Endothelial cell of umbilical vein (primary cell): ENCODE results near the gene MCC. TPM values are rescaled to one million over a fixed set of nuclear protein-coding genes. Genes with fewer than 3 reads are reported as not detected.

ENCODE experiments used
- BruUV-seq: library from RNA; stranded (reverse); fragments of 400-500 nt; replicated peaks from 2 replicates; lab custom pipeline; 2021; lab: Mats Ljungman, UMichigan
- CTCF ChIA-PET: fragments of 300-600, 350-600 bp; sonication (Branson Sonifier 250); formaldehyde crosslinking; loops from one replicate; lab custom pipeline; 2021; ENCODE audit warnings: antibody characterized with exemption, inconsistent platforms; lab: Charles Lee
- POLR2A ChIA-PET: fragments of 300-600, 350-600 bp; sonication (Branson Sonifier 250); formaldehyde crosslinking; loops from one replicate; lab custom pipeline; 2021; ENCODE audit warnings: antibody characterized with exemption, inconsistent platforms; lab: Charles Lee
- DNase-seq: peaks from one replicate; pipeline ENCODE4 v3.0.0-alpha.2; 2011; ENCODE audit warnings: low read depth, low spot score
- FAIRE-seq: peaks from 2 replicates; lab custom pipeline; 2011; peaks lifted over from hg19 to GRCh38; lab: Jason Lieb, UNC
- H2AFZ ChIP-seq: 2 replicates; pipeline ENCODE4 v1.6.0; 2012; ENCODE audit warnings: low read depth, low read length, control low read depth, inconsistent platforms
- H3K27ac ChIP-seq: 2 replicates; pipeline ENCODE4 v1.5.1; 2011; ENCODE audit warnings: low read depth, mild to moderate bottlenecking, control low read depth, low read length, moderate library complexity; ENCODE audit not compliant: insufficient read depth
- H3K27me3 ChIP-seq, 2 experiments: 2 replicates each; pipeline versions ENCODE4 v1.6.0 to v1.6.1; 2011; ENCODE audit warnings: low read length in 2 of 2, mixed read lengths in 1 of 2; ENCODE audit not compliant: control insufficient read depth in 2 of 2, insufficient read depth in 2 of 2
- H3K36me3 ChIP-seq, 2 experiments: 2 replicates in 1 of 2; 3 replicates in 1 of 2; pipeline ENCODE4 v1.5.1; 2011; ENCODE audit warnings: low read length in 2 of 2, mild to moderate bottlenecking in 1 of 2, moderate library complexity in 1 of 2; ENCODE audit not compliant: control insufficient read depth in 2 of 2, insufficient read depth in 2 of 2; ENCODE audit errors: extremely low read depth in 1 of 2
- H3K4me1 ChIP-seq: 3 replicates; pipeline ENCODE4 v1.5.1; 2011; ENCODE audit warnings: mild to moderate bottlenecking, low read length; ENCODE audit not compliant: control insufficient read depth, insufficient read depth; ENCODE audit errors: extremely low read depth
- H3K4me2 ChIP-seq: 2 replicates; pipeline ENCODE4 v1.6.1; 2011; ENCODE audit warnings: low read length, control low read depth, mixed read lengths; ENCODE audit not compliant: insufficient read depth
- H3K4me3 ChIP-seq, 3 experiments: fragments of 200-600 bp in 1 of 3; sonication (generic), shearing (Covaris generic) in 1 of 3; replicated peaks in 1 of 3; 2 replicates each; pipeline ENCODE4 v1.5.1; 2011 to 2016; ENCODE audit warnings: control low read depth in 3 of 3, low read length in 3 of 3, mild to moderate bottlenecking in 2 of 3, inconsistent platforms in 1 of 3, low read depth in 1 of 3, moderate library complexity in 1 of 3; ENCODE audit not compliant: insufficient read depth in 1 of 3
- H3K79me2 ChIP-seq: 2 replicates; pipeline ENCODE4 v1.6.0; 2012; ENCODE audit warnings: low read length, inconsistent platforms; ENCODE audit not compliant: control insufficient read depth, insufficient read depth
- H3K9ac ChIP-seq: replicated peaks from 2 replicates; pipeline ENCODE3; 2011; ENCODE audit warnings: low read length, control low read depth; ENCODE audit not compliant: insufficient read depth; ENCODE audit errors: extremely low read depth
- H3K9me1 ChIP-seq: replicated peaks from 3 replicates; pipeline ENCODE4 v1.6.0; 2011; ENCODE audit warnings: mild to moderate bottlenecking, low read length; ENCODE audit not compliant: control insufficient read depth, insufficient read depth; ENCODE audit errors: extremely low read depth
- H3K9me3 ChIP-seq: replicated peaks from 2 replicates; pipeline ENCODE4 v1.5.1; 2012; ENCODE audit warnings: low read length, inconsistent platforms; ENCODE audit not compliant: control insufficient read depth, insufficient read depth
- H4K20me1 ChIP-seq: replicated peaks from 2 replicates; pipeline ENCODE3; 2011; ENCODE audit warnings: mild to moderate bottlenecking, low read length; ENCODE audit not compliant: control insufficient read depth, insufficient read depth; ENCODE audit errors: extremely low read depth
- CTCF ChIP-seq, 2 donors: IDR thresholded peaks; 1 replicate in 1 of 2; 2 replicates in 1 of 2; pipeline ENCODE4 v1.5.1; 2011; ENCODE audit warnings: low read length in 2 of 2, mild to moderate bottlenecking in 2 of 2, moderate library complexity in 2 of 2, control low read depth in 1 of 2, inconsistent platforms in 1 of 2, low read depth in 1 of 2; ENCODE audit not compliant: insufficient read depth in 1 of 2; ENCODE audit errors: extremely low read depth in 1 of 2
- EZH2 ChIP-seq: IDR thresholded peaks from 2 replicates; pipeline ENCODE4 v1.6.1; 2012; ENCODE audit warnings: borderline replicate concordance, low read depth, mild to moderate bottlenecking, moderate library complexity, low read length, inconsistent platforms; ENCODE audit not compliant: severe bottlenecking
- FOS ChIP-seq: IDR thresholded peaks from 2 replicates; pipeline ENCODE4 v1.6.1; 2011; ENCODE audit warnings: mild to moderate bottlenecking, low read length, moderate library complexity, borderline replicate concordance; ENCODE audit not compliant: insufficient read depth
- GATA2 ChIP-seq: IDR thresholded peaks from 2 replicates; pipeline ENCODE4 v1.7.0; 2011; ENCODE audit warnings: low read depth, mild to moderate bottlenecking, moderate library complexity, mixed read lengths, low read length; ENCODE audit not compliant: insufficient read length, insufficient read depth
- JUN ChIP-seq: IDR thresholded peaks from 2 replicates; pipeline ENCODE4 v1.6.1; 2011; ENCODE audit warnings: borderline replicate concordance, low read depth; ENCODE audit not compliant: insufficient read length, insufficient read depth
- MAX ChIP-seq: IDR thresholded peaks from 2 replicates; pipeline ENCODE4 v1.6.1; 2011; ENCODE audit not compliant: insufficient read depth, insufficient read length
- MYC ChIP-seq: IDR thresholded peaks from one replicate; pipeline ENCODE4 v1.6.1; 2011; ENCODE audit warnings: mild to moderate bottlenecking, low read depth, low read length
- POLR2A ChIP-seq: IDR thresholded peaks from 2 replicates; pipeline ENCODE4 v1.6.1; 2012; ENCODE audit warnings: low read depth, mild to moderate bottlenecking, control low read depth, low read length
- POLR2AphosphoS5 ChIP-seq: IDR thresholded peaks from 2 replicates; pipeline ENCODE4 v1.6.1; 2012; ENCODE audit warnings: low read depth, mild to moderate bottlenecking, control low read depth, low read length, moderate library complexity; ENCODE audit not compliant: insufficient read depth
- dilution Hi-C: fragments of 300-500 bp; cut with MboI; formaldehyde crosslinking; loops from one replicate; pipeline ENCODE4 v1.15.0; 2019; ENCODE audit warnings: low sequenced_read_pairs; ENCODE audit not compliant: extremely low pct_ligation_motif_present
- intact Hi-C: fragments of 100-400 bp; cut with micrococcal nuclease; formaldehyde crosslinking; loops from one replicate; pipeline ENCODE4 v1.10.0; 2022
- polyA plus RNA-seq, 4 experiments: library from polyadenylated mRNA; depleted of rRNA in 3 of 4; stranded (reverse) in 3 of 4; unstranded in 1 of 4; fragments of >200 nt; gene quantifications; 2 replicates each; pipeline versions ENCODE4 v1.2.1 to v1.2.3, GENCODE V29; 2011 to 2012; ENCODE audit warnings: missing spikeins in 1 of 4
- total RNA-seq: library from RNA; stranded (reverse); gene quantifications from 2 replicates; pipeline ENCODE4 v1.2.3, GENCODE V29; 2021

Gene MCC
- total and polyA plus RNA-seq, 2 donors (not counting 3 experiments of a cell fraction or from before 2014, with no cell fraction given): 6.9 to 27.5 TPM

GRCh38 chr5:113034182-113034773 is 454.0 kb downstream of the MCC start:
- Histone ChIP-seq H4K20me1 (no peaks in the 10 kb centered on the region), H3K4me1 (no peaks in the 10 kb centered on the region), H3K9me3 (no peaks in the 10 kb centered on the region), H3K27ac (no peak overlapping the region), H3K9ac (no peak overlapping the region), H3K27me3 (no peaks in the 10 kb centered on the region), H3K9me1 (no peaks in the 10 kb centered on the region), H3K4me3 (no peak overlapping the region), H3K4me2 (no peak overlapping the region), H3K36me3 (no peaks in the 10 kb centered on the region), H3K79me2 (no peaks in the 10 kb centered on the region), H2AFZ (no peak overlapping the region)
- ChIA-PET CTCF (interaction anchor here (1.3 to 2.0 kb wide), 2 partner anchors 38 to 296 kb away, joined by 5 to 8 read pairs; no protein-coding TSS in a partner anchor), POLR2A (no interaction called here)
- no TSS peak for BruUV-seq
- intact Hi-C loops (no loop called here), dilution Hi-C loops (no loop called here)
- DNase-seq (no peak), FAIRE-seq (no peak)
- TF ChIP-seq FOS (no peak), CTCF (IDR thresholded peaks at IDR 0.05; ENCODE audit: extremely low read depth in 1 of 2, insufficient read depth in 1 of 2, low read depth in 1 of 2, low read length in 2 of 2) (no peak), JUN (no peak), MYC (no peak), EZH2 (no peak), POLR2AphosphoS5 (no peak), GATA2 (no peak), POLR2A (no peak), MAX (no peak)
